Retinal pigment epithelial cell (primary cell): ENCODE results near the gene SDHB.

ENCODE experiments used
- DNase-seq: peaks from one replicate; pipeline ENCODE4 v3.0.0-alpha.2; 2010; ENCODE audit warnings: low read depth
- H3K4me3 ChIP-seq: 2 replicates; pipeline ENCODE4 v1.5.1; 2011; ENCODE audit warnings: mild to moderate bottlenecking, low read length, control low read depth, moderate library complexity
- CTCF ChIP-seq: conservative IDR thresholded peaks from 2 replicates; pipeline ENCODE4 v1.5.1; 2011; ENCODE audit warnings: low read depth, low read length, control low read depth, inconsistent platforms

SDHB gene

GRCh38 chr1:17086751-17087150 is 32.9 kb upstream of the SDHB start:
- H3K4me3 ChIP-seq = no peak overlapping the region
- TF ChIP-seq CTCF = no peak
- DNase-seq = no peak

- no peak for TF ChIP-seq CTCF
- no peak overlapping the region for H3K4me3 ChIP-seq
- DNase-seq = no peak
Observed at GRCh38 chr1:17084787-17085186, 31.0 kb upstream of the SDHB start.

- no peak overlapping the region for H3K4me3 ChIP-seq
- DNase-seq = no peak
- TF ChIP-seq CTCF = no peak
Observed at GRCh38 chr1:17082761-17083160, 28.9 kb upstream of the SDHB start.

DNA sequence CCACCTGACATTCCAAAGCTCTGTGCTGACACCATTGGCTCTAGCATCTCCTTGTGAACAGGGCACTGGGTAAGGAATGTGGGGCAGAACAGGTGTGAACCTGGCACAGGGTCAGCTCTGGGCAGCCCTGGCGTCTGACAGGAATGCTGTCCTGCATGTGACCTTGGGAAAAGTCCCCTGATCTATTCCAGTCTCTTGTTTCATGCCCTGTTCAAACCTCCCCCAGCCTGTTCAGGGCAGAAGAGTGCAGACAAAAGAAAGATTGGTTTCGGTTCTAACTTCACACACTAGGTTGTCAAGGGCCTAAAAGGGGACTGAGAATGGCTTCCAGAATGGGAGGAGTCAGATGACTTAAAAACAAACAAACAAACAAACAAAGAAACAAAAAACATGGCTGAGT is 27.6 kb upstream of the SDHB start:
- no peak for TF ChIP-seq CTCF
- no peak overlapping the region for H3K4me3 ChIP-seq
- no peak for DNase-seq

DNA sequence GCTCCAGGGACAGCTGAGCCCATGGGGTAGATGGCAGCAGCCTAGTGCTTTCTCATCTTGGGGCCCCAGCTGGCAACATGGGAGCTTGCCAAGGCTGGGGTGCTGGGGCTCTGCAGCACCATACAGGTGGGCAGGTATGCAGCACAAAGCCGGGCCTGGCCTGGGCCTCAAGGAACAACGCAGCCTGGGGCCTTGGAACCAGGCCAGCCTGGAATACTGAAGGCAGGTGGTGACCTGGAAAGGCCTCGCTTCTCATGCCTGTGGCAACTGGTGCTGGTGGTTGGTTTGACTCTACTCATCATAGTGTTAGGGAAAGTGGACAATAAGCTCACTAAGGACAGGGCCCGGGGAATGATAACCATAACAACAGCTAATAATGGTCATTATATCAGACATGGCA is 27.0 kb upstream of the SDHB start:
- H3K4me3 ChIP-seq = no peak overlapping the region
- DNase-seq = no peak
- no peak for TF ChIP-seq CTCF

GRCh38 chr1:17080085-17080759 is 26.4 kb upstream of the SDHB start:
- H3K4me3 ChIP-seq = no peak overlapping the region
- no peak for TF ChIP-seq CTCF

GRCh38 chr1:17078991-17079868 is 25.4 kb upstream of the SDHB start:
- H3K4me3 ChIP-seq = no peak overlapping the region
- DNase-seq = no peak
- TF ChIP-seq CTCF = no peak

More at GRCh38 chr1:17080085-17080759, 26.4 kb upstream of the SDHB start:
- no peak for DNase-seq
